ENCODE measurements around the gene BCL6B. TPM values are rescaled to one million over a fixed set of nuclear protein-coding genes. Genes with fewer than 3 reads are reported as not detected.

BCL6B gene
- total RNA-seq, 1 donor from 2014 or later = not detected

- Histone ChIP-seq H3K79me2 (ENCODE audit: insufficient read depth, low read length) (peaks cover 5% of the 10 kb centered on the region), H3K4me2 (ENCODE audit: low read length) (no peak overlapping the region), H3K27ac (ENCODE audit: low read depth, low read length) (no peak overlapping the region), H3K4me1 (ENCODE audit: insufficient read depth, low read length) (peaks cover 24% of the 10 kb centered on the region), H3K9me3 (ENCODE audit: insufficient read depth, low read depth, low read length) (no peaks in the 10 kb centered on the region), H3K27me3 (ENCODE audit: insufficient read depth, low read length) (peaks cover 10% of the 10 kb centered on the region), H4K20me1 (ENCODE audit: insufficient read depth, low read length) (no peaks in the 10 kb centered on the region), H3K4me3 (ENCODE audit: insufficient read depth, low read depth, low read length) (no peak overlapping the region), H2AFZ (ENCODE audit: low read depth, low read length) (no peak overlapping the region), H3K9ac (ENCODE audit: low read length) (no peak overlapping the region), H3K36me3 (ENCODE audit: insufficient read depth, low read length) (no peaks in the 10 kb centered on the region)
- no peak overlapping the region for H3K27ac Mint-ChIP-seq (ENCODE audit: unreplicated experiment)
- DNase-seq (ENCODE audit: low read depth) = no peak
- peaks cover 25% of the 10 kb centered on the region for H3K27me3 Mint-ChIP-seq (ENCODE audit: low read depth, unreplicated experiment)
- H3K4me1 Mint-ChIP-seq (ENCODE audit: low read depth, unreplicated experiment) = peaks cover 22% of the 10 kb centered on the region
- FAIRE-seq = no peak
- TF ChIP-seq, protein P1, sequence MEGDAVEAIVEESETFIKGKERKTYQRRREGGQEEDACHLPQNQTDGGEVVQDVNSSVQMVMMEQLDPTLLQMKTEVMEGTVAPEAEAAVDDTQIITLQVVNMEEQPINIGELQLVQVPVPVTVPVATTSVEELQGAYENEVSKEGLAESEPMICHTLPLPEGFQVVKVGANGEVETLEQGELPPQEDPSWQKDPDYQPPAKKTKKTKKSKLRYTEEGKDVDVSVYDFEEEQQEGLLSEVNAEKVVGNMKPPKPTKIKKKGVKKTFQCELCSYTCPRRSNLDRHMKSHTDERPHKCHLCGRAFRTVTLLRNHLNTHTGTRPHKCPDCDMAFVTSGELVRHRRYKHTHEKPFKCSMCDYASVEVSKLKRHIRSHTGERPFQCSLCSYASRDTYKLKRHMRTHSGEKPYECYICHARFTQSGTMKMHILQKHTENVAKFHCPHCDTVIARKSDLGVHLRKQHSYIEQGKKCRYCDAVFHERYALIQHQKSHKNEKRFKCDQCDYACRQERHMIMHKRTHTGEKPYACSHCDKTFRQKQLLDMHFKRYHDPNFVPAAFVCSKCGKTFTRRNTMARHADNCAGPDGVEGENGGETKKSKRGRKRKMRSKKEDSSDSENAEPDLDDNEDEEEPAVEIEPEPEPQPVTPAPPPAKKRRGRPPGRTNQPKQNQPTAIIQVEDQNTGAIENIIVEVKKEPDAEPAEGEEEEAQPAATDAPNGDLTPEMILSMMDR (IDR thresholded peaks at IDR 0.05; ENCODE audit: insufficient read depth, low read depth, low read length) = no peak
- no peak for TF ChIP-seq EZH2 (IDR thresholded peaks at IDR 0.05; ENCODE audit: insufficient read depth, low read length)
- H3K4me3 Mint-ChIP-seq (ENCODE audit: unreplicated experiment) = no peak overlapping the region
- H3K9me3 Mint-ChIP-seq (ENCODE audit: unreplicated experiment) = no peaks in the 10 kb centered on the region
- H3K36me3 Mint-ChIP-seq (ENCODE audit: low read depth, unreplicated experiment) = peaks cover 8% of the 10 kb centered on the region
These were observed 4.4 kb upstream of the BCL6B start for GRCh38 chr17:7018331-7018964.

DNA sequence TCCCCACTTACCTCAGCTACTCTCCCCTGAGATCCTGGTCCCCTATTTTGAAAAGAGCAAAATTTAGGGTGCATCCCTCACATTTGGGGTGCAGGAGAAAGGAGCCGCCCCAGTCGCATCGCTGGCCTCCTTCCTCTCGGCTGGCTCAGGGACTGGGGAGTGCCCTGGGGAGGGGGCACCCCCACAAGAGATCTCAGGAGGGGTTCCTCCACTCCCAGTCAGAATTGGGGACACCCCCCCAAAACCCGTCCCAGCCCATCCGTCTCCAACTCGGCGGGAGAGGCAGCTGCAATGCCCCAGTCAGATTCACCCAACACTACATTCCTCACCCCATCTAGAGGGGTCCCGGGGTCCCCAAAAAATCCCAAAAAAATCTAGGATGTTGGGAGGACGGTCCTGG is 3.5 kb upstream of the BCL6B start:
- H3K27me3 ChIP-seq (ENCODE audit: insufficient read depth, low read length) = peaks cover 10% of the 10 kb centered on the region
- DNase-seq (ENCODE audit: low read depth) = no peak
- Mint-ChIP-seq H3K27me3 (ENCODE audit: low read depth, unreplicated experiment) (peaks cover 27% of the 10 kb centered on the region), H3K36me3 (ENCODE audit: low read depth, unreplicated experiment) (peaks cover 7% of the 10 kb centered on the region), H3K4me1 (ENCODE audit: low read depth, unreplicated experiment) (peaks cover 15% of the 10 kb centered on the region), H3K4me3 (ENCODE audit: unreplicated experiment) (no peak overlapping the region), H3K9me3 (ENCODE audit: unreplicated experiment) (no peaks in the 10 kb centered on the region), H3K27ac (ENCODE audit: unreplicated experiment) (no peak overlapping the region)
- H3K4me1 ChIP-seq (ENCODE audit: insufficient read depth, low read length) = peaks cover 15% of the 10 kb centered on the region
- no peaks in the 10 kb centered on the region for H4K20me1 ChIP-seq (ENCODE audit: insufficient read depth, low read length)
- peak overlapping the region; percentile 73 for H3K9ac ChIP-seq (ENCODE audit: low read length)
- peak overlapping the region; percentile 97 for H2AFZ ChIP-seq (ENCODE audit: low read depth, low read length)
- H3K36me3 ChIP-seq (ENCODE audit: insufficient read depth, low read length) = no peaks in the 10 kb centered on the region
- H3K9me3 ChIP-seq (ENCODE audit: insufficient read depth, low read depth, low read length) = no peaks in the 10 kb centered on the region
- no peak for FAIRE-seq
- H3K79me2 ChIP-seq (ENCODE audit: insufficient read depth, low read length) = no peaks in the 10 kb centered on the region
- H3K27ac ChIP-seq (ENCODE audit: low read depth, low read length) = no peak overlapping the region
- H3K4me2 ChIP-seq (ENCODE audit: low read length) = peak overlapping the region; percentile 86
- H3K4me3 ChIP-seq (ENCODE audit: insufficient read depth, low read depth, low read length) = peak overlapping the region; percentile 49
- TF ChIP-seq, protein P1 (IDR thresholded peaks at IDR 0.05; ENCODE audit: insufficient read depth, low read depth, low read length) = no peak
- TF ChIP-seq EZH2 (IDR thresholded peaks at IDR 0.05; ENCODE audit: insufficient read depth, low read length) = no peak

GRCh38 chr17:7019839-7020519 is 2.9 kb upstream of the BCL6B start:
- Histone ChIP-seq H3K36me3 (ENCODE audit: insufficient read depth, low read length) (no peaks in the 10 kb centered on the region), H3K4me2 (ENCODE audit: low read length) (peak overlapping the region; percentile 86), H2AFZ (ENCODE audit: low read depth, low read length) (peak overlapping the region; percentile 97), H4K20me1 (ENCODE audit: insufficient read depth, low read length) (no peaks in the 10 kb centered on the region), H3K27ac (ENCODE audit: low read depth, low read length) (no peak overlapping the region), H3K9me3 (ENCODE audit: insufficient read depth, low read depth, low read length) (no peaks in the 10 kb centered on the region), H3K4me3 (ENCODE audit: insufficient read depth, low read depth, low read length) (peak overlapping the region; percentile 49), H3K27me3 (ENCODE audit: insufficient read depth, low read length) (peaks cover 10% of the 10 kb centered on the region), H3K79me2 (ENCODE audit: insufficient read depth, low read length) (no peaks in the 10 kb centered on the region), H3K4me1 (ENCODE audit: insufficient read depth, low read length) (peaks cover 14% of the 10 kb centered on the region), H3K9ac (ENCODE audit: low read length) (peak overlapping the region; percentile 73)
- Mint-ChIP-seq H3K9me3 (ENCODE audit: unreplicated experiment) (no peaks in the 10 kb centered on the region), H3K27me3 (ENCODE audit: low read depth, unreplicated experiment) (peaks cover 27% of the 10 kb centered on the region), H3K4me1 (ENCODE audit: low read depth, unreplicated experiment) (peaks cover 14% of the 10 kb centered on the region), H3K4me3 (ENCODE audit: unreplicated experiment) (no peak overlapping the region), H3K36me3 (ENCODE audit: low read depth, unreplicated experiment) (peaks cover 5% of the 10 kb centered on the region), H3K27ac (ENCODE audit: unreplicated experiment) (no peak overlapping the region)
- FAIRE-seq (no peak), DNase-seq (ENCODE audit: low read depth) (peak; percentile 29)
- TF ChIP-seq, protein P1 (IDR thresholded peaks at IDR 0.05; ENCODE audit: insufficient read depth, low read depth, low read length) = no peak
- no peak for TF ChIP-seq EZH2 (IDR thresholded peaks at IDR 0.05; ENCODE audit: insufficient read depth, low read length)

Data from astrocyte (in vitro differentiated cells and primary cell).